ENCODE data around the gene B2M. TPM values are rescaled to one million over a fixed set of nuclear protein-coding genes. Genes with fewer than 3 reads are reported as not detected.
"Not testable (repeated sequence)": the region's sequence is repeated elsewhere in the genome, so short reads cannot be mapped to it uniquely, and the experiment has no call there.

B2M gene
- polyA plus RNA-seq, 1 donor (not counting 4 experiments of a cell fraction or from before 2014, with no cell fraction given): 3,098 TPM

DNA sequence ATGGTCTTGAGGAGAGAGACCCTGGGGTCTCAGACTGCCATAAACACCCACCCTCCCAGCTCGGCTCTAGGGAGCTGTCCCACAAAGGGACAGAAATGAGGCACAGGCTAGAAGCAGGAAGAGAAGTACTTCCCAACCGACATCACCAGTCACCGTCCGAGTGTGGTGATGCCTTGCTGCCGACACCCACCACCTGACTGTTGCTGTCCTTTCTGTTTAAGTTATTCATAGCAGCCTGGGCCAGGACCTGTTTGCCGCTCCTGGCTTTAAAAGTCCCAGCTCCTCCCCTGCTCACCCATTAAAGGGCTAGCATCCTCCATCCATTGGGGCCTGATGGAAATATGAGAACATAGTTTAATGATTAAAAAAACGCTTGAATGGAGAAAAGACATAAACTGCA, 34.6 kb upstream of the B2M start:
- no peaks in the 10 kb centered on the region for H4K20me1 ChIP-seq (ENCODE audit: control insufficient read depth, extremely low read depth, insufficient read depth, low read length)
- FAIRE-seq (no peak), DNase-seq (ENCODE audit: low read depth, low spot score) (no peak)
- H3K27me3 ChIP-seq (ENCODE audit: control insufficient read depth, extremely low read depth, insufficient read depth, low read length): peaks cover 7% of the 10 kb centered on the region
- no peak overlapping the region for H3K9ac ChIP-seq (ENCODE audit: control insufficient read depth, extremely low read depth, insufficient read depth, low read length)
- TF ChIP-seq EZH2 (IDR thresholded peaks at IDR 0.05; ENCODE audit: low read length): no peak
- TF ChIP-seq, protein P1, sequence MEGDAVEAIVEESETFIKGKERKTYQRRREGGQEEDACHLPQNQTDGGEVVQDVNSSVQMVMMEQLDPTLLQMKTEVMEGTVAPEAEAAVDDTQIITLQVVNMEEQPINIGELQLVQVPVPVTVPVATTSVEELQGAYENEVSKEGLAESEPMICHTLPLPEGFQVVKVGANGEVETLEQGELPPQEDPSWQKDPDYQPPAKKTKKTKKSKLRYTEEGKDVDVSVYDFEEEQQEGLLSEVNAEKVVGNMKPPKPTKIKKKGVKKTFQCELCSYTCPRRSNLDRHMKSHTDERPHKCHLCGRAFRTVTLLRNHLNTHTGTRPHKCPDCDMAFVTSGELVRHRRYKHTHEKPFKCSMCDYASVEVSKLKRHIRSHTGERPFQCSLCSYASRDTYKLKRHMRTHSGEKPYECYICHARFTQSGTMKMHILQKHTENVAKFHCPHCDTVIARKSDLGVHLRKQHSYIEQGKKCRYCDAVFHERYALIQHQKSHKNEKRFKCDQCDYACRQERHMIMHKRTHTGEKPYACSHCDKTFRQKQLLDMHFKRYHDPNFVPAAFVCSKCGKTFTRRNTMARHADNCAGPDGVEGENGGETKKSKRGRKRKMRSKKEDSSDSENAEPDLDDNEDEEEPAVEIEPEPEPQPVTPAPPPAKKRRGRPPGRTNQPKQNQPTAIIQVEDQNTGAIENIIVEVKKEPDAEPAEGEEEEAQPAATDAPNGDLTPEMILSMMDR (optimal IDR thresholded peaks at IDR 0.05 in 1 of 3, IDR thresholded peaks at IDR 0.05 in 1 of 3, conservative IDR thresholded peaks at IDR 0.05 in 1 of 3; ENCODE audit: extremely low read depth in 1 of 3, insufficient read depth in 2 of 3, low read length in 3 of 3): no peak
- no peak overlapping the region for H2AFZ ChIP-seq (ENCODE audit: control insufficient read depth, low read length)
- H3K4me1 ChIP-seq (ENCODE audit: control insufficient read depth, extremely low read depth, insufficient read depth, low read length): no peaks in the 10 kb centered on the region
- no peak overlapping the region for H3K4me2 ChIP-seq (ENCODE audit: control insufficient read depth, extremely low read depth, insufficient read depth, low read depth, low read length)
- H3K36me3 ChIP-seq (ENCODE audit: control insufficient read depth in 2 of 2, extremely low read depth in 1 of 2, insufficient read depth in 2 of 2, low read length in 2 of 2): no peaks in the 10 kb centered on the region
- H3K27ac ChIP-seq (ENCODE audit: control insufficient read depth, insufficient read depth, low read length): no peak overlapping the region
- H3K9me3 ChIP-seq (ENCODE audit: control insufficient read depth, low read depth, low read length): no peaks in the 10 kb centered on the region
- dilution Hi-C loops (cut with MboI; ENCODE audit: extremely low pct_ligation_motif_present, low sequenced_read_pairs): no loop called here
- no peak overlapping the region for H3K4me3 ChIP-seq (ENCODE audit: control insufficient read depth in 2 of 3, extremely low read depth in 1 of 3, insufficient read depth in 2 of 3, low read depth in 1 of 3, low read length in 3 of 3)
- no peaks in the 10 kb centered on the region for H3K9me1 ChIP-seq (ENCODE audit: control insufficient read depth, extremely low read depth, insufficient read depth, low read length)
- H3K79me2 ChIP-seq (ENCODE audit: control insufficient read depth, insufficient read depth, low read length): no peaks in the 10 kb centered on the region

DNA sequence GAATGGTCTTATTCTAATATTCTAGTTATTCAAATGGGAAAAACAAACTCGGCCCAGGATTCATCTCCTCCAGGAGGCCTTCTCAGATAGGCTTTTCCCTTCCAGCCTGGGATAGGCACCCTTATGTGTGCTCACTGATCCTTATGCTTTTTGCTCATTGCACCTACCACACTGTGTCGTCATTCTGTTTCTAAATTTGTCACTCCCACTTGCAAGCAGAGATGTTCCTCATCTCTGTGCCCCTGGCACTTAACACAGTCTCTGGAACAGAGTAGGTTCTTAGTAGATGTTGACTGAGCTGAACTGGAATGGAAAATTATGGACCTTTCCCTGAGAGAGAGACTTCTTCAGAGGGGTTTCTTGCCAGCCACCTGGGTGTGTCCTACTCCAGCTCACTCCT, 29.1 kb upstream of the B2M start:
- Histone ChIP-seq H3K4me3 (ENCODE audit: control insufficient read depth in 2 of 3, extremely low read depth in 1 of 3, insufficient read depth in 2 of 3, low read depth in 1 of 3, low read length in 3 of 3) (no peak overlapping the region), H3K79me2 (ENCODE audit: control insufficient read depth, insufficient read depth, low read length) (no peaks in the 10 kb centered on the region), H4K20me1 (ENCODE audit: control insufficient read depth, extremely low read depth, insufficient read depth, low read length) (no peaks in the 10 kb centered on the region), H3K27me3 (ENCODE audit: control insufficient read depth, extremely low read depth, insufficient read depth, low read length) (no peaks in the 10 kb centered on the region), H3K9me1 (ENCODE audit: control insufficient read depth, extremely low read depth, insufficient read depth, low read length) (no peaks in the 10 kb centered on the region), H3K9me3 (ENCODE audit: control insufficient read depth, low read depth, low read length) (no peaks in the 10 kb centered on the region), H2AFZ (ENCODE audit: control insufficient read depth, low read length) (no peak overlapping the region), H3K4me2 (ENCODE audit: control insufficient read depth, extremely low read depth, insufficient read depth, low read depth, low read length) (no peak overlapping the region), H3K27ac (ENCODE audit: control insufficient read depth, insufficient read depth, low read length) (no peak overlapping the region), H3K4me1 (ENCODE audit: control insufficient read depth, extremely low read depth, insufficient read depth, low read length) (peaks cover 5% of the 10 kb centered on the region), H3K36me3 (ENCODE audit: control insufficient read depth in 2 of 2, extremely low read depth in 1 of 2, insufficient read depth in 2 of 2, low read length in 2 of 2) (no peaks in the 10 kb centered on the region), H3K9ac (ENCODE audit: control insufficient read depth, extremely low read depth, insufficient read depth, low read length) (no peak overlapping the region)
- no peak for FAIRE-seq
- dilution Hi-C loops (cut with MboI; ENCODE audit: extremely low pct_ligation_motif_present, low sequenced_read_pairs): no loop called here
- TF ChIP-seq EZH2 (IDR thresholded peaks at IDR 0.05; ENCODE audit: low read length): no peak
- DNase-seq (ENCODE audit: low read depth, low spot score): no peak

DNA sequence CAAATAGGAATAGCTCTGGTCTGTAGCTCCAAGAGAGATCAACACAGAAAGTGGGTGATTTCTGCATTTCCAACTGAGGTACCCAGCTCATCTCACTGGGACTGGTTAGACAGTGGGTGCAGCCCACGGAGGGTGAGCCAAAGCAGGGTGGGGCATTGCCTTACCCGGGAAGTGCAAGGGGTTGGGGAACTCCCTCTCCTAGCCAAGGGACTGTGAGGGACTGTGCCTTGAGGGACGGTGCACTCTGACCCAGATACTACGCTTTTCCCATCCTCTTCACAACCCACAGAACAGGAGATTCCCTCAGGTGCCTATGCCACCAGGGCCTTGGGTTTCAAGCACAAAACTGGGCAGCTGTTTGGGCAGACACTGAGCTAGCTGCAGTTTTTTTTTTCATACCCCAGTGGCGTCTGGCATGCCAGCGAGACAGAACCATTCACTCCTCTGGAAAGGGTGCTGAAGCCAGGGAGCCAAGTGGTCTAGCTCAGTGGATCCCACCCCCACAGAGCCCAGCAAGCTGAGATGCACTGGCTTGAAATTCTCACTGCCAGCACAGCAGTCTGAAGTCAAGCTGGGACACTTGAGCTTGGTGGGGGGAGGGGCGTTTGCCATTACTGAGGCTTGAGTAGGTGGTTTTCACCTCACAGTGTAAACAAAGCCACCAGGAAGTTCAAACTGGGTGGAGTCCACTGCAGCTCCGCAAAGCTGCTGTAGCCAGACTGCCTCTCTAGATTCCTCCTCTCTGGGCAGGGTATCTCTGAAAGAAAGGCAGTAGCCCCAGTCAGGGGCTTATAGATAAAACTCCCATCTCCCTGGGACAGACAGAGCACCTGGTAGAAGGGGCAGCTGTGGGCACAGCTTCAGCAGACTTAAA, 28.3 kb upstream of the B2M start:
- H3K4me3 ChIP-seq (ENCODE audit: control insufficient read depth in 2 of 3, extremely low read depth in 1 of 3, insufficient read depth in 2 of 3, low read depth in 1 of 3, low read length in 3 of 3); H3K9me1 ChIP-seq (ENCODE audit: control insufficient read depth, extremely low read depth, insufficient read depth, low read length); H3K9ac ChIP-seq (ENCODE audit: control insufficient read depth, extremely low read depth, insufficient read depth, low read length); H3K9me3 ChIP-seq (ENCODE audit: control insufficient read depth, low read depth, low read length); H3K27me3 ChIP-seq (ENCODE audit: control insufficient read depth, extremely low read depth, insufficient read depth, low read length); H3K79me2 ChIP-seq (ENCODE audit: control insufficient read depth, insufficient read depth, low read length); H3K36me3 ChIP-seq (ENCODE audit: control insufficient read depth in 2 of 2, extremely low read depth in 1 of 2, insufficient read depth in 2 of 2, low read length in 2 of 2); H3K4me1 ChIP-seq (ENCODE audit: control insufficient read depth, extremely low read depth, insufficient read depth, low read length); H3K27ac ChIP-seq (ENCODE audit: control insufficient read depth, insufficient read depth, low read length); H4K20me1 ChIP-seq (ENCODE audit: control insufficient read depth, extremely low read depth, insufficient read depth, low read length); FAIRE-seq; DNase-seq (ENCODE audit: low read depth, low spot score); dilution Hi-C loops (cut with MboI; ENCODE audit: extremely low pct_ligation_motif_present, low sequenced_read_pairs): not testable (repeated sequence)
- Histone ChIP-seq H3K4me2 (ENCODE audit: control insufficient read depth, extremely low read depth, insufficient read depth, low read depth, low read length) (peak overlapping the region; percentile 41), H2AFZ (ENCODE audit: control insufficient read depth, low read length) (peak overlapping the region; percentile 43)

DNA sequence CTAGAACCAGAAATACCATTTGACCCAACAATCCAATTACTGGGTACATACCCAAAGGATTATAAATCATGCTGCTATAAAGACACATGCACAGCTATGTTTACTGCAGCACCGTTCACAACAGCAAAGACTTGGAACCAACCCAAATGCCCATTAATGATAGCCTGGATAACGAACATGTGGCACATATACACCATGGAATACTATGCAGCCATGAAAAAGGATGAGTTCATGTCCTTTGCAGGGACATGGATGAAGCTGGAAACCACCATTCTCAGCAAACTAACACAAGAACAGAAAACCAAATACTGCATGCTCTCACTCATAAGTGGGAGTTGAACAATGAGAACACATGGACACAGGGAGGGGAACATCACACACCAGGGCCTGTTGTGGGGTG, 22.0 kb upstream of the B2M start:
- H3K4me3 ChIP-seq (ENCODE audit: control insufficient read depth in 2 of 3, extremely low read depth in 1 of 3, insufficient read depth in 2 of 3, low read depth in 1 of 3, low read length in 3 of 3); FAIRE-seq; H2AFZ ChIP-seq (ENCODE audit: control insufficient read depth, low read length); H3K79me2 ChIP-seq (ENCODE audit: control insufficient read depth, insufficient read depth, low read length); H3K4me1 ChIP-seq (ENCODE audit: control insufficient read depth, extremely low read depth, insufficient read depth, low read length); dilution Hi-C loops (cut with MboI; ENCODE audit: extremely low pct_ligation_motif_present, low sequenced_read_pairs); H3K4me2 ChIP-seq (ENCODE audit: control insufficient read depth, extremely low read depth, insufficient read depth, low read depth, low read length); H3K27me3 ChIP-seq (ENCODE audit: control insufficient read depth, extremely low read depth, insufficient read depth, low read length); H4K20me1 ChIP-seq (ENCODE audit: control insufficient read depth, extremely low read depth, insufficient read depth, low read length); H3K9ac ChIP-seq (ENCODE audit: control insufficient read depth, extremely low read depth, insufficient read depth, low read length); H3K9me3 ChIP-seq (ENCODE audit: control insufficient read depth, low read depth, low read length); H3K27ac ChIP-seq (ENCODE audit: control insufficient read depth, insufficient read depth, low read length); H3K9me1 ChIP-seq (ENCODE audit: control insufficient read depth, extremely low read depth, insufficient read depth, low read length); DNase-seq (ENCODE audit: low read depth, low spot score); H3K36me3 ChIP-seq (ENCODE audit: control insufficient read depth in 2 of 2, extremely low read depth in 1 of 2, insufficient read depth in 2 of 2, low read length in 2 of 2): not testable (repeated sequence)

Data from keratinocyte (primary cell).